Endothelial cell of umbilical vein (primary cell): ENCODE results near the gene BTNL9. TPM values are rescaled to one million over a fixed set of nuclear protein-coding genes. Genes with fewer than 3 reads are reported as not detected.

Experiments used
- BruUV-seq: library from RNA; stranded (reverse); fragments of 400-500 nt; replicated peaks from 2 replicates; lab custom pipeline; 2021; lab: Mats Ljungman, UMichigan
- CTCF ChIA-PET: fragments of 300-600, 350-600 bp; sonication (Branson Sonifier 250); formaldehyde crosslinking; loops from one replicate; lab custom pipeline; 2021; ENCODE audit warnings: antibody characterized with exemption, inconsistent platforms; lab: Charles Lee
- POLR2A ChIA-PET: fragments of 300-600, 350-600 bp; sonication (Branson Sonifier 250); formaldehyde crosslinking; loops from one replicate; lab custom pipeline; 2021; ENCODE audit warnings: antibody characterized with exemption, inconsistent platforms; lab: Charles Lee
- DNase-seq: peaks from one replicate; pipeline ENCODE4 v3.0.0-alpha.2; 2011; ENCODE audit warnings: low read depth, low spot score
- FAIRE-seq: peaks from 2 replicates; lab custom pipeline; 2011; peaks lifted over from hg19 to GRCh38; lab: Jason Lieb, UNC
- H2AFZ ChIP-seq: 2 replicates; pipeline ENCODE4 v1.6.0; 2012; ENCODE audit warnings: low read depth, low read length, control low read depth, inconsistent platforms
- H3K27ac ChIP-seq: 2 replicates; pipeline ENCODE4 v1.5.1; 2011; ENCODE audit warnings: low read depth, mild to moderate bottlenecking, control low read depth, low read length, moderate library complexity; ENCODE audit not compliant: insufficient read depth
- H3K27me3 ChIP-seq, 2 experiments: 2 replicates each; pipeline versions ENCODE4 v1.6.0 to v1.6.1; 2011; ENCODE audit warnings: low read length in 2 of 2, mixed read lengths in 1 of 2; ENCODE audit not compliant: control insufficient read depth in 2 of 2, insufficient read depth in 2 of 2
- H3K36me3 ChIP-seq, 2 experiments: 2 replicates in 1 of 2; 3 replicates in 1 of 2; pipeline ENCODE4 v1.5.1; 2011; ENCODE audit warnings: low read length in 2 of 2, mild to moderate bottlenecking in 1 of 2, moderate library complexity in 1 of 2; ENCODE audit not compliant: control insufficient read depth in 2 of 2, insufficient read depth in 2 of 2; ENCODE audit errors: extremely low read depth in 1 of 2
- H3K4me1 ChIP-seq: 3 replicates; pipeline ENCODE4 v1.5.1; 2011; ENCODE audit warnings: mild to moderate bottlenecking, low read length; ENCODE audit not compliant: control insufficient read depth, insufficient read depth; ENCODE audit errors: extremely low read depth
- H3K4me2 ChIP-seq: 2 replicates; pipeline ENCODE4 v1.6.1; 2011; ENCODE audit warnings: low read length, control low read depth, mixed read lengths; ENCODE audit not compliant: insufficient read depth
- H3K4me3 ChIP-seq, 3 experiments: fragments of 200-600 bp in 1 of 3; sonication (generic), shearing (Covaris generic) in 1 of 3; replicated peaks in 1 of 3; 2 replicates each; pipeline ENCODE4 v1.5.1; 2011 to 2016; ENCODE audit warnings: control low read depth in 3 of 3, low read length in 3 of 3, mild to moderate bottlenecking in 2 of 3, inconsistent platforms in 1 of 3, low read depth in 1 of 3, moderate library complexity in 1 of 3; ENCODE audit not compliant: insufficient read depth in 1 of 3
- H3K79me2 ChIP-seq: 2 replicates; pipeline ENCODE4 v1.6.0; 2012; ENCODE audit warnings: low read length, inconsistent platforms; ENCODE audit not compliant: control insufficient read depth, insufficient read depth
- H3K9ac ChIP-seq: replicated peaks from 2 replicates; pipeline ENCODE3; 2011; ENCODE audit warnings: low read length, control low read depth; ENCODE audit not compliant: insufficient read depth; ENCODE audit errors: extremely low read depth
- H3K9me1 ChIP-seq: replicated peaks from 3 replicates; pipeline ENCODE4 v1.6.0; 2011; ENCODE audit warnings: mild to moderate bottlenecking, low read length; ENCODE audit not compliant: control insufficient read depth, insufficient read depth; ENCODE audit errors: extremely low read depth
- H3K9me3 ChIP-seq: replicated peaks from 2 replicates; pipeline ENCODE4 v1.5.1; 2012; ENCODE audit warnings: low read length, inconsistent platforms; ENCODE audit not compliant: control insufficient read depth, insufficient read depth
- H4K20me1 ChIP-seq: replicated peaks from 2 replicates; pipeline ENCODE3; 2011; ENCODE audit warnings: mild to moderate bottlenecking, low read length; ENCODE audit not compliant: control insufficient read depth, insufficient read depth; ENCODE audit errors: extremely low read depth
- EZH2 ChIP-seq: IDR thresholded peaks from 2 replicates; pipeline ENCODE4 v1.6.1; 2012; ENCODE audit warnings: borderline replicate concordance, low read depth, mild to moderate bottlenecking, moderate library complexity, low read length, inconsistent platforms; ENCODE audit not compliant: severe bottlenecking
- FOS ChIP-seq: IDR thresholded peaks from 2 replicates; pipeline ENCODE4 v1.6.1; 2011; ENCODE audit warnings: mild to moderate bottlenecking, low read length, moderate library complexity, borderline replicate concordance; ENCODE audit not compliant: insufficient read depth
- GATA2 ChIP-seq: IDR thresholded peaks from 2 replicates; pipeline ENCODE4 v1.7.0; 2011; ENCODE audit warnings: low read depth, mild to moderate bottlenecking, moderate library complexity, mixed read lengths, low read length; ENCODE audit not compliant: insufficient read length, insufficient read depth
- JUN ChIP-seq: IDR thresholded peaks from 2 replicates; pipeline ENCODE4 v1.6.1; 2011; ENCODE audit warnings: borderline replicate concordance, low read depth; ENCODE audit not compliant: insufficient read length, insufficient read depth
- MAX ChIP-seq: IDR thresholded peaks from 2 replicates; pipeline ENCODE4 v1.6.1; 2011; ENCODE audit not compliant: insufficient read depth, insufficient read length
- MYC ChIP-seq: IDR thresholded peaks from one replicate; pipeline ENCODE4 v1.6.1; 2011; ENCODE audit warnings: mild to moderate bottlenecking, low read depth, low read length
- POLR2A ChIP-seq: IDR thresholded peaks from 2 replicates; pipeline ENCODE4 v1.6.1; 2012; ENCODE audit warnings: low read depth, mild to moderate bottlenecking, control low read depth, low read length
- POLR2AphosphoS5 ChIP-seq: IDR thresholded peaks from 2 replicates; pipeline ENCODE4 v1.6.1; 2012; ENCODE audit warnings: low read depth, mild to moderate bottlenecking, control low read depth, low read length, moderate library complexity; ENCODE audit not compliant: insufficient read depth
- dilution Hi-C: fragments of 300-500 bp; cut with MboI; formaldehyde crosslinking; loops from one replicate; pipeline ENCODE4 v1.15.0; 2019; ENCODE audit warnings: low sequenced_read_pairs; ENCODE audit not compliant: extremely low pct_ligation_motif_present
- intact Hi-C: fragments of 100-400 bp; cut with micrococcal nuclease; formaldehyde crosslinking; loops from one replicate; pipeline ENCODE4 v1.10.0; 2022
- polyA plus RNA-seq, 4 experiments: library from polyadenylated mRNA; depleted of rRNA in 3 of 4; stranded (reverse) in 3 of 4; unstranded in 1 of 4; fragments of >200 nt; gene quantifications; 2 replicates each; pipeline versions ENCODE4 v1.2.1 to v1.2.3, GENCODE V29; 2011 to 2012; ENCODE audit warnings: missing spikeins in 1 of 4
- total RNA-seq: library from RNA; stranded (reverse); gene quantifications from 2 replicates; pipeline ENCODE4 v1.2.3, GENCODE V29; 2021
- TF ChIP-seq, protein P1 (sequence below), 2 donors: IDR thresholded peaks; 1 replicate in 1 of 2; 2 replicates in 1 of 2; pipeline ENCODE4 v1.5.1; 2011; ENCODE audit warnings: low read length in 2 of 2, mild to moderate bottlenecking in 2 of 2, moderate library complexity in 2 of 2, control low read depth in 1 of 2, inconsistent platforms in 1 of 2, low read depth in 1 of 2; ENCODE audit not compliant: insufficient read depth in 1 of 2; ENCODE audit errors: extremely low read depth in 1 of 2

The BTNL9 gene
- total and polyA plus RNA-seq, 2 donors (not counting 3 experiments of a cell fraction or from before 2014, with no cell fraction given) = 0.13 to 0.33 TPM

DNA sequence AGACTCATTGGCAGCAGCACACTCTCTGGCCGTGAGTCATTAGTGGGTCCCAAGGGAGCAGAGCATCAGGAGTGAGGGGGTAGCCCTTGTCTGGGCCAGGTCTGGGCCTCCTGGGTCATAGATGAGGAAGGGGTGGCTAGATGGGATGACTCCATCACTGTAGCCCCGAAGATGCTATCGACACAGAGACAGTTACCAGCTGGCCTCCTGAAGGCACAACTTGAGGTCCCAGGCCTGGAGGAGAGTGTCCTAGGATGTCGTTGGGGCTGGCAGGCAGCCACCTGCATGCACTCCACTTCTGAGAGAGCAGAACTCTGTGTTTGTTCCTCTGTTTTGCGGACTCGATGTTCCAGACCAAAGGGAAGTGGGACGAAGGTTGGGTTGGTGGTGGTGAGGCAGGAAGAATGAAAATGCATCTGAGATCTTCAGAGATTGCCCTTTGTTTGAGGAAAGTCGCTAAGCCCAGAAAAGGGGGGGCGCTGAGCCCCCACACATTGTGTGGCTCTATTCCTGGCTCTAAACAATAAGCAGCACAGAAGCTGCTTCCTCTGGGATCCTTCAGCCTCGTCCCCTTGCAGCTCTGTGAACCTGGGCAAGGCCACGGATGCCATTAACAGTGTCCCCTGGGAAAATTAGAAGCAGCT, 4.7 kb downstream of the BTNL9 start:
- H3K79me2 ChIP-seq = no peaks in the 10 kb centered on the region
- dilution Hi-C loops (no loop called here), intact Hi-C loops (no loop called here)
- ChIA-PET CTCF (no interaction called here), POLR2A (no interaction called here)
- no peaks in the 10 kb centered on the region for H3K36me3 ChIP-seq
- no peaks in the 10 kb centered on the region for H3K9me3 ChIP-seq
- no peaks in the 10 kb centered on the region for H4K20me1 ChIP-seq
- no peaks in the 10 kb centered on the region for H3K4me1 ChIP-seq
- H3K27ac ChIP-seq = no peak overlapping the region
- TF ChIP-seq MYC = no peak
- no peak for TF ChIP-seq FOS
- TF ChIP-seq MAX = no peak
- TF ChIP-seq JUN = no peak
- TF ChIP-seq, protein P1, sequence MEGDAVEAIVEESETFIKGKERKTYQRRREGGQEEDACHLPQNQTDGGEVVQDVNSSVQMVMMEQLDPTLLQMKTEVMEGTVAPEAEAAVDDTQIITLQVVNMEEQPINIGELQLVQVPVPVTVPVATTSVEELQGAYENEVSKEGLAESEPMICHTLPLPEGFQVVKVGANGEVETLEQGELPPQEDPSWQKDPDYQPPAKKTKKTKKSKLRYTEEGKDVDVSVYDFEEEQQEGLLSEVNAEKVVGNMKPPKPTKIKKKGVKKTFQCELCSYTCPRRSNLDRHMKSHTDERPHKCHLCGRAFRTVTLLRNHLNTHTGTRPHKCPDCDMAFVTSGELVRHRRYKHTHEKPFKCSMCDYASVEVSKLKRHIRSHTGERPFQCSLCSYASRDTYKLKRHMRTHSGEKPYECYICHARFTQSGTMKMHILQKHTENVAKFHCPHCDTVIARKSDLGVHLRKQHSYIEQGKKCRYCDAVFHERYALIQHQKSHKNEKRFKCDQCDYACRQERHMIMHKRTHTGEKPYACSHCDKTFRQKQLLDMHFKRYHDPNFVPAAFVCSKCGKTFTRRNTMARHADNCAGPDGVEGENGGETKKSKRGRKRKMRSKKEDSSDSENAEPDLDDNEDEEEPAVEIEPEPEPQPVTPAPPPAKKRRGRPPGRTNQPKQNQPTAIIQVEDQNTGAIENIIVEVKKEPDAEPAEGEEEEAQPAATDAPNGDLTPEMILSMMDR (IDR thresholded peaks at IDR 0.05; ENCODE audit: extremely low read depth in 1 of 2, insufficient read depth in 1 of 2, low read depth in 1 of 2, low read length in 2 of 2) = no peak
- H3K4me3 ChIP-seq = no peak overlapping the region
- no peak overlapping the region for H3K9ac ChIP-seq
- H3K4me2 ChIP-seq = no peak overlapping the region
- no peaks in the 10 kb centered on the region for H3K9me1 ChIP-seq
- FAIRE-seq = no peak
- H2AFZ ChIP-seq = no peak overlapping the region
- no peaks in the 10 kb centered on the region for H3K27me3 ChIP-seq
- BruUV-seq = no TSS peak
- DNase-seq = no peak

GRCh38 chr5:181045316-181045715, 5.2 kb downstream of the BTNL9 start:
- Histone ChIP-seq H2AFZ (no peak overlapping the region), H3K9me1 (no peaks in the 10 kb centered on the region), H3K9ac (no peak overlapping the region), H3K36me3 (no peaks in the 10 kb centered on the region), H3K4me3 (no peak overlapping the region), H3K4me2 (no peak overlapping the region), H3K9me3 (no peaks in the 10 kb centered on the region), H3K4me1 (no peaks in the 10 kb centered on the region), H3K27me3 (no peaks in the 10 kb centered on the region), H3K27ac (no peak overlapping the region), H3K79me2 (no peaks in the 10 kb centered on the region), H4K20me1 (no peaks in the 10 kb centered on the region)
- ChIA-PET POLR2A (no interaction called here), CTCF (no interaction called here)
- no peak for TF ChIP-seq EZH2
- no peak for TF ChIP-seq POLR2A
- TF ChIP-seq JUN = no peak
- TF ChIP-seq POLR2AphosphoS5 = no peak
- TF ChIP-seq MAX = no peak
- TF ChIP-seq FOS = no peak
- no peak for TF ChIP-seq MYC
- TF ChIP-seq GATA2 = no peak
- TF ChIP-seq, protein P1 (IDR thresholded peaks at IDR 0.05; ENCODE audit: extremely low read depth in 1 of 2, insufficient read depth in 1 of 2, low read depth in 1 of 2, low read length in 2 of 2) = no peak
- intact Hi-C loops (no loop called here), dilution Hi-C loops (no loop called here)
- BruUV-seq = no TSS peak
- FAIRE-seq (no peak), DNase-seq (no peak)
